ENCODE measurements around the gene PNKP.

Gene PNKP

DNA sequence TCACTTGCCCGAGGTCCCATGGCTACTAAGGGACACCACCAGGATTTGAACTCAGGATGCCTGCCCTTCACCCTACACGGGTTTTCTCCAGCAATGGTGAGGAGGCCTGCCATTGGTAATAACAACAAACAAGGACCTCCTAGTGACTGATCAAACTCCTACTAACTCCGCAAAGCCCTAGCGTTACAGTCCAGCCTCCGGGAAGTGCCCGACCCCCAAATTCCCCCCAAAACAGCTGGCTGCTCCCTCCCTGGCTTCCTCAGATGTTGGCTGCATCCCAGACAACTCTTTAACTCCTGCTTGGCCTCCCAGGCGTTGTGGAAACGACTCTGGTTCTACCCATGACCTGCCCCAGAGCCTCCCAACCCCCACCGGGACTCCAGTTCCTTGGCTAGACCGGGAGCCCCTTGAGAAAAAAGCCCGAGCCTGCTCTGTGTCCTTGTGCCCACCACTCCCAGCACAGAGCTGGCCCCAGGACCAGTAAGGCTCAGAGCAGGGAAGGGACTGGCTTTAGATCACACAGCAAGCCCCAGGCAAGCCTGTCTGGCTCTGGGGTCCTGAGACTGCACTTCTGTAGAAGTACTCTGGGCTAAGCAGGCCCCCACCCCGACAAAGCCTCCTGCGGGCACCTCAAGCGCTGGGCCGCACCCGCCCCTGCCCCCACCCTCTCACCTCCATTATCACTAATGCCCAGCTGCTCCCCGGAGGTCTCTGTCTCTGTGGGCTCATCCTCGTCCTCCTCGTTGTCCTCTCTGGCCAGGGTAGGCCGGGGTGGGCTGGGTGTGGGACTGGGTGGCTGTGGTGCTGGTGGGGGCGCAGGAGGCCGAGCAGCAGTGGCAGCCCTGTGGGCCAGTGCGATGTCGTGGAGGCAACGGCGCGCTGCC lies 5.1 kb upstream of the PNKP start:
- Histone ChIP-seq H3K4me2 (ENCODE audit: low read depth, low read length, poor library complexity, severe bottlenecking) (no peak overlapping the region), H3K4me3 (ENCODE audit: insufficient read depth, low read length, poor library complexity, severe bottlenecking) (no peak overlapping the region), H3K79me2 (ENCODE audit: insufficient read depth, low read length) (peaks cover 9% of the 10 kb centered on the region; the same call in 1 of the 2 replicates), H4K20me1 (ENCODE audit: low read depth, low read length) (no peaks in the 10 kb centered on the region), H3K27me3 (ENCODE audit: low read length) (no peaks in the 10 kb centered on the region), H3K27ac (ENCODE audit: low read depth, low read length) (no peak overlapping the region), H3F3A (ENCODE audit: insufficient read depth) (peaks cover 19% of the 10 kb centered on the region; the same call in 1 of the 2 replicates), H2AFZ (ENCODE audit: low read depth, low read length, severe bottlenecking) (no peak overlapping the region), H3K9me2 (replicated peaks; ENCODE audit: insufficient read depth, low read length) (no peaks in the 10 kb centered on the region), H3K9me3 (ENCODE audit: insufficient read depth, low read length) (0 out of 2 replicates have a peak, but pooled peaks cover 4% of the 10 kb centered on the region), H3K36me3 (ENCODE audit: low read length) (no peaks in the 10 kb centered on the region), H3K9ac (ENCODE audit: low read length) (no peak overlapping the region)
- TF ChIP-seq, protein P1, sequence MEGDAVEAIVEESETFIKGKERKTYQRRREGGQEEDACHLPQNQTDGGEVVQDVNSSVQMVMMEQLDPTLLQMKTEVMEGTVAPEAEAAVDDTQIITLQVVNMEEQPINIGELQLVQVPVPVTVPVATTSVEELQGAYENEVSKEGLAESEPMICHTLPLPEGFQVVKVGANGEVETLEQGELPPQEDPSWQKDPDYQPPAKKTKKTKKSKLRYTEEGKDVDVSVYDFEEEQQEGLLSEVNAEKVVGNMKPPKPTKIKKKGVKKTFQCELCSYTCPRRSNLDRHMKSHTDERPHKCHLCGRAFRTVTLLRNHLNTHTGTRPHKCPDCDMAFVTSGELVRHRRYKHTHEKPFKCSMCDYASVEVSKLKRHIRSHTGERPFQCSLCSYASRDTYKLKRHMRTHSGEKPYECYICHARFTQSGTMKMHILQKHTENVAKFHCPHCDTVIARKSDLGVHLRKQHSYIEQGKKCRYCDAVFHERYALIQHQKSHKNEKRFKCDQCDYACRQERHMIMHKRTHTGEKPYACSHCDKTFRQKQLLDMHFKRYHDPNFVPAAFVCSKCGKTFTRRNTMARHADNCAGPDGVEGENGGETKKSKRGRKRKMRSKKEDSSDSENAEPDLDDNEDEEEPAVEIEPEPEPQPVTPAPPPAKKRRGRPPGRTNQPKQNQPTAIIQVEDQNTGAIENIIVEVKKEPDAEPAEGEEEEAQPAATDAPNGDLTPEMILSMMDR (IDR thresholded peaks at IDR 0.05; ENCODE audit: insufficient read depth, low read length, poor library complexity, severe bottlenecking), result no peak
- no peak for TF ChIP-seq EZH2phosphoT487 (conservative IDR thresholded peaks at IDR 0.05; ENCODE audit: low read length)

DNA sequence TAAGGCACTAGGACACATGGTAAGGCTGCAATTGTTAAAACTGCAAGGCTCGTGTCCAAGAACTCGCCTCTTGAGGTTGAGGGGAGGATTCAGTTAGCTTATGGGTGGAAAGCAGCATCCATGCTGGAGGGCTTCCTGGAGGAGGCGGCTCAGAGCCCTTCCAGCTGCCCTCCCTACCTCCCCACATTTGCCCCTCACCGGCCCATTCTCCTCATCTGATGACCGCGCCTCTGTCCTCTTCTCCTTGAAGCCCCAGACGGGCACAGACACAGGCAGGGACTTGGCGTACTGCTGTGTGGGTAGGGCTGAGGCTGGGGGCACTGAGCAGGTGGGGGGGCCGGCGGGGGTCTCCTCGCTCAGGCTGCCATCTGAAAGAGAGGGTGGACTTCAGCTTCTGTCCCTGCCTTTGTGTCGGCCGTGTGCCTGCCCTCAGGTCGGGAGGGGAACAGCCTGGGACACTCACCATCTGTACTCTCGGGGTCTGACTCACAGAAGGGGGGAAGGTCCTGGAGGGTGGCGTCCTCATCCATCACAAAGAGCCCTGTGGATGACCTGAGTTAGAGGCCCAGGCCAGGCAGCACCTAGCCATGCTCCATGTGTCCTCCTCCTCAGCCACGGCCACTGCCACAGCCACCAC lies 4.1 kb upstream of the PNKP start:
- Histone ChIP-seq H3K27ac (ENCODE audit: low read depth, low read length) (no peak overlapping the region), H3K4me2 (ENCODE audit: low read depth, low read length, poor library complexity, severe bottlenecking) (no peak overlapping the region), H2AFZ (ENCODE audit: low read depth, low read length, severe bottlenecking) (no peak overlapping the region), H3K27me3 (ENCODE audit: low read length) (no peaks in the 10 kb centered on the region), H3K9me2 (replicated peaks; ENCODE audit: insufficient read depth, low read length) (no peaks in the 10 kb centered on the region), H3K4me3 (ENCODE audit: insufficient read depth, low read length, poor library complexity, severe bottlenecking) (no peak overlapping the region), H3K9me3 (ENCODE audit: insufficient read depth, low read length) (0 out of 2 replicates have a peak, but pooled peaks cover 4% of the 10 kb centered on the region), H3K79me2 (ENCODE audit: insufficient read depth, low read length) (peaks cover 13% of the 10 kb centered on the region), H3F3A (ENCODE audit: insufficient read depth) (peaks cover 20% of the 10 kb centered on the region; the same call in 1 of the 2 replicates), H4K20me1 (ENCODE audit: low read depth, low read length) (no peaks in the 10 kb centered on the region), H3K9ac (ENCODE audit: low read length) (no peak overlapping the region), H3K36me3 (ENCODE audit: low read length) (no peaks in the 10 kb centered on the region)
- TF ChIP-seq, protein P1 (IDR thresholded peaks at IDR 0.05; ENCODE audit: insufficient read depth, low read length, poor library complexity, severe bottlenecking), result no peak
- TF ChIP-seq EZH2phosphoT487 (conservative IDR thresholded peaks at IDR 0.05; ENCODE audit: low read length), result no peak

DNA sequence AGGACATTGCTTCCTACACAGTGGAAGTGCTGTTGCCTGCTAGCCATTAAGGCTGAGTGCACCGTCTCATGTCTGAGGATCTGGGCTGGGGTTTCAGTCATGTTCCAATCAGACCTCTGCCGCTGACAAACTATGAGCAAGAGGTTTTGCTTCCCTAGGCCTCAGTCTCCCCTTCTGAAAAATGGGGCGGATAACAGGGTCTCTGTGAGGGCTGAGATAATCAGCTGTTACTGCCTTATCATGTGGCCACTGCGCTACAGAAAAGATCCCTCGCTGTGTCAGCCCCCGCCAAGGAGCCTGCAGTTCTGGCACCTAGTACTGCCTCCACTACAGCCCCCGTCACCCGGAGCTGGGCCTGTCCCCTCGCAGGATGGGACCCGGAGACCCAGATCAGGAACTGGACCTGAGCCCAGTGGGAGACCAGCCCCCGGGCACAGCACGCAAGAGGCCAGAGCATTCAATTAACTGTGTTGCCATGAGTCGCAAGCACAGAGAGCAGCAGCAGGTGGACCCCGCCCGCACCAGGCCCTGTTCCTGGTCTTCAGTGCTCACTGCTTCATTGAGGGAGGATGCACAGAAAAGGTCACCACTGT lies 3.0 kb upstream of the PNKP start:
- Histone ChIP-seq H3F3A (ENCODE audit: insufficient read depth) (peaks cover 20% of the 10 kb centered on the region; the same call in 1 of the 2 replicates), H3K27ac (ENCODE audit: low read depth, low read length) (peak overlapping the region; percentile 63), H3K9ac (ENCODE audit: low read length) (peak overlapping the region; percentile 68), H3K4me2 (ENCODE audit: low read depth, low read length, poor library complexity, severe bottlenecking) (peak overlapping the region; percentile 66), H3K9me2 (replicated peaks; ENCODE audit: insufficient read depth, low read length) (no peaks in the 10 kb centered on the region), H3K9me3 (ENCODE audit: insufficient read depth, low read length) (0 out of 2 replicates have a peak, but pooled peaks cover 4% of the 10 kb centered on the region), H3K4me3 (ENCODE audit: insufficient read depth, low read length, poor library complexity, severe bottlenecking) (peak overlapping the region; percentile 70), H4K20me1 (ENCODE audit: low read depth, low read length) (no peaks in the 10 kb centered on the region), H3K27me3 (ENCODE audit: low read length) (no peaks in the 10 kb centered on the region), H2AFZ (ENCODE audit: low read depth, low read length, severe bottlenecking) (no peak overlapping the region), H3K36me3 (ENCODE audit: low read length) (no peaks in the 10 kb centered on the region), H3K79me2 (ENCODE audit: insufficient read depth, low read length) (peaks cover 16% of the 10 kb centered on the region)
- TF ChIP-seq EZH2phosphoT487 (conservative IDR thresholded peaks at IDR 0.05; ENCODE audit: low read length), result no peak
- TF ChIP-seq, protein P1 (IDR thresholded peaks at IDR 0.05; ENCODE audit: insufficient read depth, low read length, poor library complexity, severe bottlenecking), result no peak
